Large intestine (tissue), 3 donors: Measurements from ENCODE around the gene QRICH2. TPM values are rescaled to one million over a fixed set of nuclear protein-coding genes. Genes with fewer than 3 reads are reported as not detected.
"Not testable (repeated sequence)": the region's sequence is repeated elsewhere in the genome, so short reads cannot be mapped to it uniquely, and the experiment has no call there.

Experiments used
- DNase-seq, 2 donors: peaks; one replicate each; pipeline versions ENCODE4 v3.0.0 to v3.0.0-alpha.2; 2013
- H3K27ac ChIP-seq: one replicate; pipeline ENCODE4 v1.5.1; 2013; ENCODE audit warnings: low read length
- H3K27me3 ChIP-seq: 2 replicates; pipeline ENCODE4 v1.6.1; 2013; ENCODE audit warnings: low read length; ENCODE audit not compliant: control insufficient read depth, insufficient read depth
- H3K36me3 ChIP-seq: 2 replicates; pipeline ENCODE4 v1.6.1; 2013; ENCODE audit warnings: low read length; ENCODE audit not compliant: control insufficient read depth, insufficient read depth
- H3K4me1 ChIP-seq: one replicate; pipeline ENCODE4 v1.6.1; 2013; ENCODE audit warnings: low read length; ENCODE audit not compliant: control insufficient read depth, insufficient read depth
- H3K4me3 ChIP-seq: one replicate; pipeline ENCODE4 v1.5.1; 2013; ENCODE audit warnings: low read length
- H3K9me3 ChIP-seq: one replicate; pipeline ENCODE4 v1.6.1; 2013; ENCODE audit warnings: mild to moderate bottlenecking, low read depth, low read length, moderate library complexity; ENCODE audit not compliant: control insufficient read depth
- WGBS: methylation state at CpG from one replicate; pipeline ENCODE4 v1.1.5; 2013; ENCODE audit warnings: low lambda C conversion rate; ENCODE audit not compliant: insufficient coverage; 5-methylcytosine and 5-hydroxymethylcytosine counted together
- polyA plus RNA-seq: library from polyadenylated mRNA; unstranded; fragments of 120-200 nt; gene quantifications from one replicate; pipeline ENCODE4 v1.2.1, GENCODE V29; 2013

Gene QRICH2
- polyA plus RNA-seq, 1 donor = 3.1 TPM

- H3K27ac ChIP-seq = no peak overlapping the region
- no peaks in the 10 kb centered on the region for H3K27me3 ChIP-seq
- no peak for DNase-seq
- no peaks in the 10 kb centered on the region for H3K9me3 ChIP-seq
- no peak overlapping the region for H3K4me3 ChIP-seq
- WGBS = no CpG with 5 or more reads among the region's 5 CpGs
- no peaks in the 10 kb centered on the region for H3K36me3 ChIP-seq
- peaks cover 15% of the 10 kb centered on the region for H3K4me1 ChIP-seq
Observed at GRCh38 chr17:76254275-76254674, 53.8 kb downstream of the QRICH2 start.

- Histone ChIP-seq H3K4me1 (peaks cover 16% of the 10 kb centered on the region), H3K36me3 (no peaks in the 10 kb centered on the region), H3K27ac (no peak overlapping the region), H3K4me3 (no peak overlapping the region), H3K9me3 (no peaks in the 10 kb centered on the region), H3K27me3 (no peaks in the 10 kb centered on the region)
- 100% methylated on average over 1 of the region's 7 CpGs for WGBS
- no peak for DNase-seq
Observed at GRCh38 chr17:76253841-76254240, 54.2 kb downstream of the QRICH2 start.

GRCh38 chr17:76252967-76253766, 54.9 kb downstream of the QRICH2 start:
- not testable (repeated sequence) for H3K9me3 ChIP-seq, H3K27ac ChIP-seq, H3K4me3 ChIP-seq, H3K36me3 ChIP-seq, DNase-seq, H3K27me3 ChIP-seq
- WGBS = 100% methylated on average over 3 of the region's 23 CpGs
- peaks cover 11% of the 10 kb centered on the region for H3K4me1 ChIP-seq

- Histone ChIP-seq H3K4me3 (no peak overlapping the region), H3K4me1 (peaks cover 15% of the 10 kb centered on the region), H3K27ac (peak overlapping the region; percentile 48), H3K27me3 (no peaks in the 10 kb centered on the region), H3K36me3 (no peaks in the 10 kb centered on the region), H3K9me3 (no peaks in the 10 kb centered on the region)
- WGBS = 71% methylated on average over 3 of the region's 11 CpGs
- DNase-seq = no peak
Observed at GRCh38 chr17:76252040-76252954, 55.8 kb downstream of the QRICH2 start.

GRCh38 chr17:76251478-76252039, 56.5 kb downstream of the QRICH2 start:
- no peak overlapping the region for H3K4me3 ChIP-seq
- no peaks in the 10 kb centered on the region for H3K36me3 ChIP-seq
- peak overlapping the region; percentile 8 for H3K27ac ChIP-seq
- no CpG with 5 or more reads among the region's 8 CpGs for WGBS
- H3K9me3 ChIP-seq = no peaks in the 10 kb centered on the region
- H3K27me3 ChIP-seq = no peaks in the 10 kb centered on the region
- peaks cover 23% of the 10 kb centered on the region for H3K4me1 ChIP-seq
- no peak for DNase-seq

- WGBS = no CpG with 5 or more reads among the region's 6 CpGs
- Histone ChIP-seq H3K4me3 (no peak overlapping the region), H3K4me1 (peaks cover 31% of the 10 kb centered on the region), H3K27ac (no peak overlapping the region), H3K36me3 (no peaks in the 10 kb centered on the region), H3K27me3 (no peaks in the 10 kb centered on the region), H3K9me3 (no peaks in the 10 kb centered on the region)
- no peak for DNase-seq
Observed at GRCh38 chr17:76250141-76250540, 57.9 kb downstream of the QRICH2 start.

- no CpG with 5 or more reads among the region's 11 CpGs for WGBS
- Histone ChIP-seq H3K4me3 (no peak overlapping the region), H3K27me3 (no peaks in the 10 kb centered on the region), H3K27ac (no peak overlapping the region), H3K4me1 (peaks cover 31% of the 10 kb centered on the region), H3K36me3 (no peaks in the 10 kb centered on the region), H3K9me3 (no peaks in the 10 kb centered on the region)
- DNase-seq = no peak
Observed at GRCh38 chr17:76248013-76248782, 59.9 kb downstream of the QRICH2 start.

GRCh38 chr17:76247304-76247703, 60.8 kb downstream of the QRICH2 start:
- no peak for DNase-seq
- H3K4me3 ChIP-seq = no peak overlapping the region
- H3K27ac ChIP-seq = peak overlapping the region; percentile 75
- peaks cover 28% of the 10 kb centered on the region for H3K4me1 ChIP-seq
- no peaks in the 10 kb centered on the region for H3K9me3 ChIP-seq
- H3K36me3 ChIP-seq = no peaks in the 10 kb centered on the region
- WGBS = 100% methylated on average over 1 of the region's 8 CpGs
- H3K27me3 ChIP-seq = no peaks in the 10 kb centered on the region

- Histone ChIP-seq H3K27ac (peak overlapping the region; percentile 75), H3K4me3 (no peak overlapping the region), H3K9me3 (no peaks in the 10 kb centered on the region), H3K36me3 (no peaks in the 10 kb centered on the region), H3K4me1 (peaks cover 32% of the 10 kb centered on the region), H3K27me3 (no peaks in the 10 kb centered on the region)
- DNase-seq = peak; percentile 85 to 87
- WGBS = no CpG with 5 or more reads among the region's 7 CpGs
Observed at GRCh38 chr17:76246080-76247066, 61.7 kb downstream of the QRICH2 start.
